ENCODE data around the gene FNIP2. TPM values are rescaled to one million over a fixed set of nuclear protein-coding genes. Genes with fewer than 3 reads are reported as not detected.

The FNIP2 gene
- total and polyA plus RNA-seq, 4 donors = 8.8 to 88.7 (median 23.5) TPM

DNA sequence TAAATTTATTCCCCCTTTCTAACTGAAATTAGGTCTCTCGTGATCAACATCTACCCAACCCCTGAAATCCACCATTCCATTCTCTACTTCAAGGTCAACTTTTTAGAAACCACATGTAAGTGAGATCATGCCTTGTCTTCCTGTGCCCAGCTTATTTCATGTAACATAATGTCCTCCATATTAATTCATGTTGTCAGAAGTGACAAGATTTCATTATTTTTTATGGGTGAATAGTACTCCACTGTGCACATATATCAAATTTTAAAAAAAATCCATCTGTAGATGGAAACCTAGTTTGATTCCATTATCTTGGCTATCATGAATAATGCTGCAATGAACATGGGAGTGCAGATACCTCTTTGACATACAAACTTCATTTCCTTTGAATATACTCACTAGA lies 47.1 kb upstream of the FNIP2 start (continued):
- TF ChIP-seq, protein P1, sequence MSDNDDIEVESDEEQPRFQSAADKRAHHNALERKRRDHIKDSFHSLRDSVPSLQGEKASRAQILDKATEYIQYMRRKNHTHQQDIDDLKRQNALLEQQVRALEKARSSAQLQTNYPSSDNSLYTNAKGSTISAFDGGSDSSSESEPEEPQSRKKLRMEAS (IDR thresholded peaks at IDR 0.05) = no peak
- TF ChIP-seq FOXA2 (IDR thresholded peaks at IDR 0.05) = no peak

- TF ChIP-seq, protein P2, sequence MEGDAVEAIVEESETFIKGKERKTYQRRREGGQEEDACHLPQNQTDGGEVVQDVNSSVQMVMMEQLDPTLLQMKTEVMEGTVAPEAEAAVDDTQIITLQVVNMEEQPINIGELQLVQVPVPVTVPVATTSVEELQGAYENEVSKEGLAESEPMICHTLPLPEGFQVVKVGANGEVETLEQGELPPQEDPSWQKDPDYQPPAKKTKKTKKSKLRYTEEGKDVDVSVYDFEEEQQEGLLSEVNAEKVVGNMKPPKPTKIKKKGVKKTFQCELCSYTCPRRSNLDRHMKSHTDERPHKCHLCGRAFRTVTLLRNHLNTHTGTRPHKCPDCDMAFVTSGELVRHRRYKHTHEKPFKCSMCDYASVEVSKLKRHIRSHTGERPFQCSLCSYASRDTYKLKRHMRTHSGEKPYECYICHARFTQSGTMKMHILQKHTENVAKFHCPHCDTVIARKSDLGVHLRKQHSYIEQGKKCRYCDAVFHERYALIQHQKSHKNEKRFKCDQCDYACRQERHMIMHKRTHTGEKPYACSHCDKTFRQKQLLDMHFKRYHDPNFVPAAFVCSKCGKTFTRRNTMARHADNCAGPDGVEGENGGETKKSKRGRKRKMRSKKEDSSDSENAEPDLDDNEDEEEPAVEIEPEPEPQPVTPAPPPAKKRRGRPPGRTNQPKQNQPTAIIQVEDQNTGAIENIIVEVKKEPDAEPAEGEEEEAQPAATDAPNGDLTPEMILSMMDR (IDR thresholded peaks at IDR 0.05; ENCODE audit: low read depth, low read length, missing input control) = no peak
- TF ChIP-seq, protein P1 (IDR thresholded peaks at IDR 0.05) = peak; percentile 40
- DNase-seq (ENCODE audit: low spot score) = no peak
- Histone ChIP-seq H3K9me3 (ENCODE audit: control insufficient read depth in 4 of 4, low read length in 3 of 4) (no peaks in the 10 kb centered on the region), H3K27me3 (ENCODE audit: control insufficient read depth in 4 of 4, insufficient read depth in 4 of 4, low read length in 3 of 4) (no peaks in the 10 kb centered on the region), H3K4me3 (ENCODE audit: low read depth in 1 of 3, low read length in 3 of 3) (peak overlapping the region; percentile 75 to 93 (median 89)), H3K36me3 (ENCODE audit: control insufficient read depth in 4 of 4, insufficient read depth in 3 of 4, low read depth in 1 of 4, low read length in 3 of 4) (peaks cover 2 to 27% (median 23%) of the 10 kb centered on the region in 4 donors), H3K9ac (ENCODE audit: low read depth in 1 of 2, low read length in 2 of 2) (peak overlapping the region; percentile 63 to 88), H3K4me1 (ENCODE audit: control insufficient read depth in 4 of 4, insufficient read depth in 4 of 4, low read length in 3 of 4) (peaks cover 0 to 18% (median 6%) of the 10 kb centered on the region in 4 donors), H3K27ac (ENCODE audit: low read depth in 1 of 2, low read length in 2 of 2) (peak overlapping the region; percentile 81 to 90)
- WGBS = 9% methylated on average over 16 of the region's 16 CpGs
These were observed 46.4 kb upstream of the FNIP2 start for GRCh38 chr4:158722291-158722916.

DNA sequence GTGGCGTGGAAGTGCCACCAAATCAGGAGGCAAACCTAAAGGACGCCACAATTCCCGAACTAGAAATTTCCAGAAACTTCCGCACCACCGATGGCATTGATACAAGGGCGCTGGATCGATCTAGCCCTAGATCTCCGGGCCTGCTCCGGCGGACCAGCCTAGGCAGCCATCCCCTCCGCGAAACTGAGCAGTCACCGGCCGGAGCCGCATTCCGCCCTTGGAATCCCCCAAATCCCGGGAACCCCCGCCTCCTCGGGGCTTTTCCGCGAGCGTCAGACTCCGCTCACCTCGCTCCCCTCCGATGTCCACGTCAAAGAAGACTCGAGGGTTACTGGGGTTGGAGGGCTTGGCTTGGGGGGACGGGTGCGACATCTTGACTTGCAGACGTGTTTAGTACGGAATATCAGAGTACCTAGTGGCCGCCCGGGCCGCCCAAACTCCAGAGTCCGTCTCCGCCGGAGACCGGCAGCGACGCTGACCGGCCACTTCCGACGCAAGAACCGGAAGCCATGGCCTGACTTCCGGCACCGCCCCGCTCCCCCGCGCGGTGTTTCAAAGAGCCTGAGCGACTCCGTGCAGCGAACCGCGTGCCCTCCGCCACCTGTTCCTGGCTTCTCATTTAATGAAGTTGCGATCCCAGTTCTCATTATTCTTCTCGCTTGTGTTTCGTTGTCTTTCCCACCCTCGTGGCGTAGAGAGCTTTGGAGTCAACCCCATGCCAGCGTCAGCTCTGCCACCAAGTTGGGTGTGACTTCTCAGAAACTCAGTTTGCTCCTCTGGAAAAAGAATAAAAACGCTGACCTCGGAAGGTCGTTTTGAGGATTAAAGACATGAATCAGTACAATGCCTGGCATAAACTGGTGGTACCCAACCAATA lies 45.7 kb upstream of the FNIP2 start, which contains the start of gene PPID:
PPID (minus strand) TSS at position 480 of the 877 bp plus-strand sequence; CDS start at position 372, 108 bp downstream.
- Histone ChIP-seq H3K4me1 (ENCODE audit: control insufficient read depth in 4 of 4, insufficient read depth in 4 of 4, low read length in 3 of 4) (peaks cover 0 to 18% (median 6%) of the 10 kb centered on the region in 4 donors), H3K9ac (ENCODE audit: low read depth in 1 of 2, low read length in 2 of 2) (peak within 1 kb of the TSS; percentile 63 to 88), H3K9me3 (ENCODE audit: control insufficient read depth in 4 of 4, low read length in 3 of 4) (no peaks in the 10 kb centered on the region), H3K27me3 (ENCODE audit: control insufficient read depth in 4 of 4, insufficient read depth in 4 of 4, low read length in 3 of 4) (no peaks in the 10 kb centered on the region), H3K4me3 (ENCODE audit: low read depth in 1 of 3, low read length in 3 of 3) (peak within 1 kb of the TSS; percentile 75 to 93 (median 89)), H3K27ac (ENCODE audit: low read depth in 1 of 2, low read length in 2 of 2) (peak within 1 kb of the TSS; percentile 81 to 90), H3K36me3 (ENCODE audit: control insufficient read depth in 4 of 4, insufficient read depth in 3 of 4, low read depth in 1 of 4, low read length in 3 of 4) (peaks cover 0 to 23% (median 18%) of the 10 kb centered on the region in 4 donors)
- TF ChIP-seq, protein P3, sequence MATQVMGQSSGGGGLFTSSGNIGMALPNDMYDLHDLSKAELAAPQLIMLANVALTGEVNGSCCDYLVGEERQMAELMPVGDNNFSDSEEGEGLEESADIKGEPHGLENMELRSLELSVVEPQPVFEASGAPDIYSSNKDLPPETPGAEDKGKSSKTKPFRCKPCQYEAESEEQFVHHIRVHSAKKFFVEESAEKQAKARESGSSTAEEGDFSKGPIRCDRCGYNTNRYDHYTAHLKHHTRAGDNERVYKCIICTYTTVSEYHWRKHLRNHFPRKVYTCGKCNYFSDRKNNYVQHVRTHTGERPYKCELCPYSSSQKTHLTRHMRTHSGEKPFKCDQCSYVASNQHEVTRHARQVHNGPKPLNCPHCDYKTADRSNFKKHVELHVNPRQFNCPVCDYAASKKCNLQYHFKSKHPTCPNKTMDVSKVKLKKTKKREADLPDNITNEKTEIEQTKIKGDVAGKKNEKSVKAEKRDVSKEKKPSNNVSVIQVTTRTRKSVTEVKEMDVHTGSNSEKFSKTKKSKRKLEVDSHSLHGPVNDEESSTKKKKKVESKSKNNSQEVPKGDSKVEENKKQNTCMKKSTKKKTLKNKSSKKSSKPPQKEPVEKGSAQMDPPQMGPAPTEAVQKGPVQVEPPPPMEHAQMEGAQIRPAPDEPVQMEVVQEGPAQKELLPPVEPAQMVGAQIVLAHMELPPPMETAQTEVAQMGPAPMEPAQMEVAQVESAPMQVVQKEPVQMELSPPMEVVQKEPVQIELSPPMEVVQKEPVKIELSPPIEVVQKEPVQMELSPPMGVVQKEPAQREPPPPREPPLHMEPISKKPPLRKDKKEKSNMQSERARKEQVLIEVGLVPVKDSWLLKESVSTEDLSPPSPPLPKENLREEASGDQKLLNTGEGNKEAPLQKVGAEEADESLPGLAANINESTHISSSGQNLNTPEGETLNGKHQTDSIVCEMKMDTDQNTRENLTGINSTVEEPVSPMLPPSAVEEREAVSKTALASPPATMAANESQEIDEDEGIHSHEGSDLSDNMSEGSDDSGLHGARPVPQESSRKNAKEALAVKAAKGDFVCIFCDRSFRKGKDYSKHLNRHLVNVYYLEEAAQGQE (IDR thresholded peaks at IDR 0.05) = peak; percentile 81
- TF ChIP-seq TAF1 (conservative IDR thresholded peaks at IDR 0.05) = peak; percentile 81
- TF ChIP-seq EGR1 (IDR thresholded peaks at IDR 0.05; ENCODE audit: low read depth in 2 of 2) = peak; percentile 36 to 61
- TF ChIP-seq FOXA1 (IDR thresholded peaks at IDR 0.05) = no peak
- TF ChIP-seq, protein P4, sequence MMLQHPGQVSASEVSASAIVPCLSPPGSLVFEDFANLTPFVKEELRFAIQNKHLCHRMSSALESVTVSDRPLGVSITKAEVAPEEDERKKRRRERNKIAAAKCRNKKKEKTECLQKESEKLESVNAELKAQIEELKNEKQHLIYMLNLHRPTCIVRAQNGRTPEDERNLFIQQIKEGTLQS (IDR thresholded peaks at IDR 0.05) = no peak
- TF ChIP-seq, protein P1 (IDR thresholded peaks at IDR 0.05) = peak; percentile 93
- TF ChIP-seq NR2F2 (IDR thresholded peaks at IDR 0.05) = peak; percentile 5
- peak; percentile 44 for TF ChIP-seq SP1 (IDR thresholded peaks at IDR 0.05)
- TF ChIP-seq, protein P2 (IDR thresholded peaks at IDR 0.05; ENCODE audit: low read depth, low read length, missing input control) = no peak
- peak; percentile 92 for TF ChIP-seq YY1 (IDR thresholded peaks at IDR 0.05)
- no peak for TF ChIP-seq JUND (IDR thresholded peaks at IDR 0.05)
- TF ChIP-seq FOXA2 (IDR thresholded peaks at IDR 0.05) = no peak
- peak in 1 of 2 donors; percentile 42 for TF ChIP-seq RAD21 (IDR thresholded peaks at IDR 0.05)
- TF ChIP-seq, protein P5, sequence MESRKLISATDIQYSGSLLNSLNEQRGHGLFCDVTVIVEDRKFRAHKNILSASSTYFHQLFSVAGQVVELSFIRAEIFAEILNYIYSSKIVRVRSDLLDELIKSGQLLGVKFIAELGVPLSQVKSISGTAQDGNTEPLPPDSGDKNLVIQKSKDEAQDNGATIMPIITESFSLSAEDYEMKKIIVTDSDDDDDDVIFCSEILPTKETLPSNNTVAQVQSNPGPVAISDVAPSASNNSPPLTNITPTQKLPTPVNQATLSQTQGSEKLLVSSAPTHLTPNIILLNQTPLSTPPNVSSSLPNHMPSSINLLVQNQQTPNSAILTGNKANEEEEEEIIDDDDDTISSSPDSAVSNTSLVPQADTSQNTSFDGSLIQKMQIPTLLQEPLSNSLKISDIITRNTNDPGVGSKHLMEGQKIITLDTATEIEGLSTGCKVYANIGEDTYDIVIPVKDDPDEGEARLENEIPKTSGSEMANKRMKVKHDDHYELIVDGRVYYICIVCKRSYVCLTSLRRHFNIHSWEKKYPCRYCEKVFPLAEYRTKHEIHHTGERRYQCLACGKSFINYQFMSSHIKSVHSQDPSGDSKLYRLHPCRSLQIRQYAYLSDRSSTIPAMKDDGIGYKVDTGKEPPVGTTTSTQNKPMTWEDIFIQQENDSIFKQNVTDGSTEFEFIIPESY (IDR thresholded peaks at IDR 0.05) = peak; percentile 36
- peak; percentile 52 to 84 for TF ChIP-seq HNF4A (conservative IDR thresholded peaks at IDR 0.05)
- peak; percentile 91 to 97 for TF ChIP-seq GABPA (IDR thresholded peaks at IDR 0.05 in 1 of 2, conservative IDR thresholded peaks at IDR 0.05 in 1 of 2)
- peak; percentile 90 for DNase-seq (ENCODE audit: low spot score)
- under 1% methylated on average over 65 of the region's 65 CpGs for WGBS

All from liver (tissue), 9 donors.